GM12891 (cell line): ENCODE data around the gene BAIAP2.

Experiments
- PAX5 ChIP-seq: IDR thresholded peaks from 2 replicates; pipeline ENCODE4 v1.6.1; 2011; ENCODE audit warnings: low read length, moderate library complexity, mild to moderate bottlenecking; ENCODE audit not compliant: insufficient read depth, severe bottlenecking
- POLR2A ChIP-seq: IDR thresholded peaks from 2 replicates; pipeline ENCODE4 v1.6.1; 2011; ENCODE audit warnings: low read depth, low read length, control low read depth
- POLR2AphosphoS5 ChIP-seq: IDR thresholded peaks from 2 replicates; pipeline ENCODE4 v1.6.1; 2011; ENCODE audit warnings: low read depth, low read length, control low read depth
- SPI1 ChIP-seq: IDR thresholded peaks from 2 replicates; pipeline ENCODE4 v1.6.1; 2011; ENCODE audit warnings: low read depth, low read length, control low read depth
- TAF1 ChIP-seq: IDR thresholded peaks from 2 replicates; pipeline ENCODE4 v1.6.1; 2011; ENCODE audit warnings: low read depth, low read length, control low read depth

- TF ChIP-seq POLR2A: no peak
- TF ChIP-seq POLR2AphosphoS5: no peak
- TF ChIP-seq TAF1: no peak
- no peak for TF ChIP-seq SPI1
- TF ChIP-seq PAX5: no peak
These were observed 128.2 kb downstream of the BAIAP2 start for GRCh38 chr17:81163051-81163695.
